Nephron (organoid): ENCODE results near the gene MARCHF11.

Experiments used
- H3K27ac Mint-ChIP-seq, 3 experiments: 2 replicates each; pipeline ENCODE4 v1.8.0; 2020; ENCODE audit warnings: mixed read lengths in 3 of 3, mild to moderate bottlenecking in 2 of 3, moderate library complexity in 1 of 3
- H3K27me3 Mint-ChIP-seq: 2 replicates; pipeline ENCODE4 v1.8.0; 2021; ENCODE audit warnings: low read depth, mild to moderate bottlenecking, moderate library complexity, mixed read lengths
- H3K36me3 Mint-ChIP-seq: 2 replicates; pipeline ENCODE4 v1.8.0; 2020; ENCODE audit warnings: low read depth, mixed read lengths
- H3K4me1 Mint-ChIP-seq: 2 replicates; pipeline ENCODE4 v1.8.0; 2020; ENCODE audit warnings: mixed read lengths
- H3K4me3 Mint-ChIP-seq, 3 experiments: 2 replicates each; pipeline ENCODE4 v1.8.0; 2020; ENCODE audit warnings: mild to moderate bottlenecking in 3 of 3, mixed read lengths in 3 of 3, moderate library complexity in 2 of 3
- H3K9me3 Mint-ChIP-seq: 2 replicates; pipeline ENCODE4 v1.8.0; 2020; ENCODE audit warnings: mixed read lengths
- TF ChIP-seq, protein P1 (sequence below), 3 experiments: fragments of 200-600 bp; sonication (generic); IDR thresholded peaks; one replicate each; pipeline ENCODE4 v1.5.0; 2021; ENCODE audit warnings: antibody characterized with exemption in 3 of 3; ENCODE audit not compliant: unreplicated experiment in 3 of 3

The MARCHF11 gene

DNA sequence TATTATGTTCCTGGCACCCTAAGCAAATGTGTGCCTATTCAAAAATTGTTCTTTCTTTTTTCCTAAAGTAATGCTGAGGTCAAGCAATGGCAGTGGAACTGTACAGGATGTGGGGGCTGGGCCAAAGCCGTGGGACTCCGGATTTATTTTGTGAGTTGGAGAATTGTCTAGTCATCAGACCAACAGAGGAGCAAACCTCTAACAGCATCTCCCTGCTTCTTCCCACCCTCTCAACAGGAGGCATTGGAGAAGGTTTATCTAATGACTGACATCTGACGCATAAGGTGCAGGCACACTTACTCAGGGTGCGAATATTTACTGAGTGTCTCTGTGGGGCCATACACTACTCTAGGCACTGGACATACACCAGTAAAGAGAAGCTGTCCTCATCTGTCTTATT lies 38.6 kb downstream of the MARCHF11 start:
- no peaks in the 10 kb centered on the region for H3K27me3 Mint-ChIP-seq
- H3K4me1 Mint-ChIP-seq = no peaks in the 10 kb centered on the region
- no peak overlapping the region for H3K4me3 Mint-ChIP-seq
- no peaks in the 10 kb centered on the region for H3K36me3 Mint-ChIP-seq
- TF ChIP-seq, protein P1, sequence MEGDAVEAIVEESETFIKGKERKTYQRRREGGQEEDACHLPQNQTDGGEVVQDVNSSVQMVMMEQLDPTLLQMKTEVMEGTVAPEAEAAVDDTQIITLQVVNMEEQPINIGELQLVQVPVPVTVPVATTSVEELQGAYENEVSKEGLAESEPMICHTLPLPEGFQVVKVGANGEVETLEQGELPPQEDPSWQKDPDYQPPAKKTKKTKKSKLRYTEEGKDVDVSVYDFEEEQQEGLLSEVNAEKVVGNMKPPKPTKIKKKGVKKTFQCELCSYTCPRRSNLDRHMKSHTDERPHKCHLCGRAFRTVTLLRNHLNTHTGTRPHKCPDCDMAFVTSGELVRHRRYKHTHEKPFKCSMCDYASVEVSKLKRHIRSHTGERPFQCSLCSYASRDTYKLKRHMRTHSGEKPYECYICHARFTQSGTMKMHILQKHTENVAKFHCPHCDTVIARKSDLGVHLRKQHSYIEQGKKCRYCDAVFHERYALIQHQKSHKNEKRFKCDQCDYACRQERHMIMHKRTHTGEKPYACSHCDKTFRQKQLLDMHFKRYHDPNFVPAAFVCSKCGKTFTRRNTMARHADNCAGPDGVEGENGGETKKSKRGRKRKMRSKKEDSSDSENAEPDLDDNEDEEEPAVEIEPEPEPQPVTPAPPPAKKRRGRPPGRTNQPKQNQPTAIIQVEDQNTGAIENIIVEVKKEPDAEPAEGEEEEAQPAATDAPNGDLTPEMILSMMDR (IDR thresholded peaks at IDR 0.05; ENCODE audit: unreplicated experiment in 3 of 3) = no peak
- no peak overlapping the region for H3K27ac Mint-ChIP-seq
- peaks cover 12% of the 10 kb centered on the region for H3K9me3 Mint-ChIP-seq

DNA sequence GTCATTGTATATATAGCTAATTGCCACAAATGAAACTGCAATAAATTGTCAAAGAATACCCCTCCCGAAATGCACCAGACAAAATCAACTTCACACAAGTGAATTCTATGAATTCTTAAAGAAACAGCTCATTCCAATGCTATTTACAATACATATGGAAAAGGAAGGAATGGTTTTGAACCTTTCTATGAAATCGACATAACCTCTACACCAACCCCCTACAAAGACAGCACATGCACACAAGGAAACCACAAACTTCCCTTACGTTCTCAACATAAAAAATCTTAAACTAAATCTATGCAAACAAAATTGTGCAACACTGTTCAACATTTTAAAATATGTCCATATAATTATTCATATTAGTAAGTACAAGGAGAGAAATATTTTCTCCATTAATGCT lies 39.2 kb downstream of the MARCHF11 start:
- TF ChIP-seq, protein P1 (IDR thresholded peaks at IDR 0.05; ENCODE audit: unreplicated experiment in 3 of 3) = no peak
- Mint-ChIP-seq H3K9me3 (peaks cover 14% of the 10 kb centered on the region), H3K4me1 (no peaks in the 10 kb centered on the region), H3K36me3 (no peaks in the 10 kb centered on the region), H3K4me3 (no peak overlapping the region), H3K27ac (no peak overlapping the region), H3K27me3 (no peaks in the 10 kb centered on the region)

DNA sequence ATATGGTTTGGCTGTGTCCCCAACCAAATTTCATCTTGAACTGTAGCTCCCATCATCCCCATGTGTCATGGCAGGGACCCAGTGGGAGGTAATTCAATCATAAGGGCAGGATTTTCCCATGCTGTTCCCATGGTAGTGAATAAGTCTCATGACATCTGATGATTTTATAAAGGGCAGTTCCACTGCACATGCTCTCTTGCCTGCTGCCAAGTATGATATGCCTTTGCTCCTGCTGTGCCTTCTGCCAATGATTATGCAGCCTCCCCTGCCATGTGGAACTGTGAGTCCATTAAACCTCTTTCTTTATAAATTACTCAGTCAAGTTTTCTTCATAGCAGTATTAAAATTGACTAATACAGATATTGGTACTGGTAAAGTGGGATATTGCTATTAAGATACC lies 42.4 kb downstream of the MARCHF11 start:
- Mint-ChIP-seq H3K27me3 (no peaks in the 10 kb centered on the region), H3K4me1 (no peaks in the 10 kb centered on the region), H3K9me3 (peaks cover 18% of the 10 kb centered on the region), H3K4me3 (no peak overlapping the region), H3K36me3 (no peaks in the 10 kb centered on the region), H3K27ac (no peak overlapping the region)
- TF ChIP-seq, protein P1 (IDR thresholded peaks at IDR 0.05; ENCODE audit: unreplicated experiment in 3 of 3) = no peak

DNA sequence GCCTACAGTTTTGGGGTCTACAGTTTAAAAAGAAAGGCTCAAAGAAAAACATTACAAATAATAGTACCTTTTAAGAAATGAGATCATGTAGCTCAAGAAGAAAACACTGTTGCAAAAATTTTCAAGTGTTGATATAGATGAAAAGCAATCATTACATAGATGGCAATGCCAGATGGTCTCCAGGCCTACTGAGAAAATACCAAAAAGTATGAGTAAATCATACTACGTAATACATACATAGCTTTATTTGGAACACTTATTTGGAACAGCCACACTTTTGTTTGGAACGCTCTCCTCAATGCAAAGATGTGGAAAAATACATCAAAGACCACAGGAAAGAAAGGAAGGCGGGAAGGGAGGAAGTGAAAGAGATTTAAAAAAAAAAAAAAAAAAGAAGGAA lies 44.1 kb downstream of the MARCHF11 start:
- no peaks in the 10 kb centered on the region for H3K27me3 Mint-ChIP-seq
- H3K36me3 Mint-ChIP-seq = no peaks in the 10 kb centered on the region
- no peak overlapping the region for H3K27ac Mint-ChIP-seq
- no peaks in the 10 kb centered on the region for H3K4me1 Mint-ChIP-seq
- H3K9me3 Mint-ChIP-seq = peaks cover 18% of the 10 kb centered on the region
- H3K4me3 Mint-ChIP-seq = no peak overlapping the region
- TF ChIP-seq, protein P1 (IDR thresholded peaks at IDR 0.05; ENCODE audit: unreplicated experiment in 3 of 3) = no peak

DNA sequence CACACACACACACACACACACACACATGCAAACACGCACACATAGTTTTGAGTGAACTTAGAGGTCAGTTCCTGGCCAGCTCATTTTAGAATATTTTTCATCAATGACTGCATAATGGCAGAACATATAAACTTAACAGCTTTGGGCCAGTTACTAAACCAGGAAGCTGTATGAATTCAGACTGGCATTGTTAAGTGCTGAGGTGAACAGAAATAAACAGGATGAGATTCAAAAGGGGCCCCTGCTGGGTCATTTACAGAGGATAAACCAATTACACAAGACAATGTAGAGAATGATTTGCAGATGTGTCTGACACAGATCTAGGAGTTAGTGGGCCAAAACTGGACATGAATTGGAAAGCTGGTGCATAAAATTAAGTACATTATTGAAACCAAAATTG lies 44.6 kb downstream of the MARCHF11 start:
- no peak overlapping the region for H3K27ac Mint-ChIP-seq
- H3K9me3 Mint-ChIP-seq = peaks cover 18% of the 10 kb centered on the region
- no peak overlapping the region for H3K4me3 Mint-ChIP-seq
- H3K4me1 Mint-ChIP-seq = no peaks in the 10 kb centered on the region
- TF ChIP-seq, protein P1 (IDR thresholded peaks at IDR 0.05; ENCODE audit: unreplicated experiment in 3 of 3) = no peak
- H3K27me3 Mint-ChIP-seq = no peaks in the 10 kb centered on the region
- no peaks in the 10 kb centered on the region for H3K36me3 Mint-ChIP-seq

DNA sequence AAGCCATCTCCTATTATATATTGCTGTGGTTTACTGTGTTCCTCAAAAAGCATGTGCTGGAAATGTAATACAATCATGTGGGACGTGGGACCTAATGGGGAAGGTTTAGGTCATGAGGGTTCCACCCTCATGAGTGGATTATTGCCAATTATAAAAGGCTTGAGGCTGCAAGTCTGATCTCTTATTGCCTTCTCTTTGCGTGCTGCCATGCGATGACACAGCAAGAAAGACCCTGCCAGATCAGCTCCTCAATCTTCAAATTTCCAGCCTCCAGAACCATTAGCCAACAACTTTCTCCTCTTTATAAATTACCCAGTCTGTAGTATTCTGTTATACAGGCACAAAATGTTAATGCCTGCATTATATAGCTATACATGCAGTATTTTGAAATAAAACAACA lies 45.4 kb downstream of the MARCHF11 start:
- Mint-ChIP-seq H3K27ac (no peak overlapping the region), H3K9me3 (peaks cover 16% of the 10 kb centered on the region), H3K4me3 (no peak overlapping the region), H3K27me3 (no peaks in the 10 kb centered on the region), H3K36me3 (no peaks in the 10 kb centered on the region), H3K4me1 (no peaks in the 10 kb centered on the region)
- TF ChIP-seq, protein P1 (IDR thresholded peaks at IDR 0.05; ENCODE audit: unreplicated experiment in 3 of 3) = no peak
